HG03558 (cell line): ENCODE measurements around the gene KCNQ1OT1.

Source experiments
- ATAC-seq: cut with Tn5 transposase; IDR thresholded peaks from one replicate; pipeline ENCODE4 v1.9.1; 2021; ENCODE audit warnings: moderate number of reproducible peaks; ENCODE audit not compliant: unreplicated experiment; ENCODE audit errors: extremely low read depth

KCNQ1OT1 gene

GRCh38 chr11:2689651-2690575 is 9.9 kb downstream of the KCNQ1OT1 start:
- no peak for ATAC-seq

- ATAC-seq, result no peak
These were observed 11.2 kb downstream of the KCNQ1OT1 start for GRCh38 chr11:2688381-2689231.

- ATAC-seq, result no peak
These were observed 12.0 kb downstream of the KCNQ1OT1 start for GRCh38 chr11:2687782-2688191.

- no peak for ATAC-seq
These were observed 12.6 kb downstream of the KCNQ1OT1 start for GRCh38 chr11:2687223-2687530.

- no peak for ATAC-seq
These were observed 13.2 kb downstream of the KCNQ1OT1 start for GRCh38 chr11:2686360-2687222.

GRCh38 chr11:2685566-2686359 is 14.0 kb downstream of the KCNQ1OT1 start:
- ATAC-seq, result no peak

- ATAC-seq, result no peak
These were observed 14.7 kb downstream of the KCNQ1OT1 start for GRCh38 chr11:2685051-2685450.

- ATAC-seq, result no peak
These were observed 15.2 kb downstream of the KCNQ1OT1 start for GRCh38 chr11:2684581-2684980.

- no peak for ATAC-seq
These were observed 16.0 kb downstream of the KCNQ1OT1 start for GRCh38 chr11:2683806-2684205.

- ATAC-seq, result no peak
These were observed 18.2 kb downstream of the KCNQ1OT1 start for GRCh38 chr11:2681408-2682145.

- no peak for ATAC-seq
These were observed 20.6 kb downstream of the KCNQ1OT1 start for GRCh38 chr11:2679011-2679676.

GRCh38 chr11:2678396-2678795 is 21.4 kb downstream of the KCNQ1OT1 start:
- no peak for ATAC-seq

GRCh38 chr11:2677127-2677526 is 22.7 kb downstream of the KCNQ1OT1 start:
- ATAC-seq, result no peak

GRCh38 chr11:2675540-2675939 is 24.3 kb downstream of the KCNQ1OT1 start:
- ATAC-seq, result no peak

- no peak for ATAC-seq
These were observed 25.1 kb downstream of the KCNQ1OT1 start for GRCh38 chr11:2674658-2675131.

- ATAC-seq, result no peak
These were observed 25.8 kb downstream of the KCNQ1OT1 start for GRCh38 chr11:2673871-2674471.

GRCh38 chr11:2673250-2673610 is 26.6 kb downstream of the KCNQ1OT1 start:
- no peak for ATAC-seq
